ENCODE measurements around the gene MYRFL.

The MYRFL gene

GRCh38 chr12:70006619-70006973, 181.6 kb downstream of the MYRFL start:
- TF ChIP-seq CSDC2 (CRISPR knock-in tag; IDR thresholded peaks at IDR 0.05) (no peak), ISL1 (CRISPR knock-in tag; IDR thresholded peaks at IDR 0.05) (no peak), ZNF565 (CRISPR knock-in tag; conservative IDR thresholded peaks at IDR 0.05; ENCODE audit: low read depth) (no peak), ZC3H10 (CRISPR knock-in tag; IDR thresholded peaks at IDR 0.05) (no peak)
- TF ChIP-seq, protein P1, sequence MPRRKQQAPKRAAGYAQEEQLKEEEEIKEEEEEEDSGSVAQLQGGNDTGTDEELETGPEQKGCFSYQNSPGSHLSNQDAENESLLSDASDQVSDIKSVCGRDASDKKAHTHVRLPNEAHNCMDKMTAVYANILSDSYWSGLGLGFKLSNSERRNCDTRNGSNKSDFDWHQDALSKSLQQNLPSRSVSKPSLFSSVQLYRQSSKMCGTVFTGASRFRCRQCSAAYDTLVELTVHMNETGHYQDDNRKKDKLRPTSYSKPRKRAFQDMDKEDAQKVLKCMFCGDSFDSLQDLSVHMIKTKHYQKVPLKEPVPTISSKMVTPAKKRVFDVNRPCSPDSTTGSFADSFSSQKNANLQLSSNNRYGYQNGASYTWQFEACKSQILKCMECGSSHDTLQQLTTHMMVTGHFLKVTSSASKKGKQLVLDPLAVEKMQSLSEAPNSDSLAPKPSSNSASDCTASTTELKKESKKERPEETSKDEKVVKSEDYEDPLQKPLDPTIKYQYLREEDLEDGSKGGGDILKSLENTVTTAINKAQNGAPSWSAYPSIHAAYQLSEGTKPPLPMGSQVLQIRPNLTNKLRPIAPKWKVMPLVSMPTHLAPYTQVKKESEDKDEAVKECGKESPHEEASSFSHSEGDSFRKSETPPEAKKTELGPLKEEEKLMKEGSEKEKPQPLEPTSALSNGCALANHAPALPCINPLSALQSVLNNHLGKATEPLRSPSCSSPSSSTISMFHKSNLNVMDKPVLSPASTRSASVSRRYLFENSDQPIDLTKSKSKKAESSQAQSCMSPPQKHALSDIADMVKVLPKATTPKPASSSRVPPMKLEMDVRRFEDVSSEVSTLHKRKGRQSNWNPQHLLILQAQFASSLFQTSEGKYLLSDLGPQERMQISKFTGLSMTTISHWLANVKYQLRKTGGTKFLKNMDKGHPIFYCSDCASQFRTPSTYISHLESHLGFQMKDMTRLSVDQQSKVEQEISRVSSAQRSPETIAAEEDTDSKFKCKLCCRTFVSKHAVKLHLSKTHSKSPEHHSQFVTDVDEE (CRISPR knock-in tag; IDR thresholded peaks at IDR 0.05), result no peak
- no peak for ATAC-seq

- ATAC-seq, result no peak
- TF ChIP-seq, protein P2, sequence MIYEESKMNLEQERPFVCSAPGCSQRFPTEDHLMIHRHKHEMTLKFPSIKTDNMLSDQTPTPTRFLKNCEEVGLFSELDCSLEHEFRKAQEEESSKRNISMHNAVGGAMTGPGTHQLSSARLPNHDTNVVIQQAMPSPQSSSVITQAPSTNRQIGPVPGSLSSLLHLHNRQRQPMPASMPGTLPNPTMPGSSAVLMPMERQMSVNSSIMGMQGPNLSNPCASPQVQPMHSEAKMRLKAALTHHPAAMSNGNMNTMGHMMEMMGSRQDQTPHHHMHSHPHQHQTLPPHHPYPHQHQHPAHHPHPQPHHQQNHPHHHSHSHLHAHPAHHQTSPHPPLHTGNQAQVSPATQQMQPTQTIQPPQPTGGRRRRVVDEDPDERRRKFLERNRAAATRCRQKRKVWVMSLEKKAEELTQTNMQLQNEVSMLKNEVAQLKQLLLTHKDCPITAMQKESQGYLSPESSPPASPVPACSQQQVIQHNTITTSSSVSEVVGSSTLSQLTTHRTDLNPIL (CRISPR knock-in tag; IDR thresholded peaks at IDR 0.05; ENCODE audit: low read depth), result no peak
- TF ChIP-seq CSDC2 (CRISPR knock-in tag; IDR thresholded peaks at IDR 0.05) (no peak), ZFP30 (CRISPR knock-in tag; IDR thresholded peaks at IDR 0.05) (no peak), ZC3H10 (CRISPR knock-in tag; IDR thresholded peaks at IDR 0.05) (no peak), ZNF8 (CRISPR knock-in tag; IDR thresholded peaks at IDR 0.05) (no peak), ARNTL (CRISPR knock-in tag; IDR thresholded peaks at IDR 0.05; ENCODE audit: borderline replicate concordance, low read depth) (no peak), ISL1 (CRISPR knock-in tag; IDR thresholded peaks at IDR 0.05) (no peak), SNAI2 (CRISPR knock-in tag; IDR thresholded peaks at IDR 0.05) (no peak), PPARA (CRISPR knock-in tag; IDR thresholded peaks at IDR 0.05; ENCODE audit: borderline replicate concordance) (no peak), BACH2 (CRISPR knock-in tag; IDR thresholded peaks at IDR 0.05; ENCODE audit: borderline replicate concordance) (no peak), POU6F1 (CRISPR knock-in tag; IDR thresholded peaks at IDR 0.05; ENCODE audit: borderline replicate concordance, low read depth) (no peak), ZNF565 (CRISPR knock-in tag; conservative IDR thresholded peaks at IDR 0.05; ENCODE audit: low read depth) (no peak), GLIS3 (CRISPR knock-in tag; IDR thresholded peaks at IDR 0.05) (no peak), ZFP3 (CRISPR knock-in tag; IDR thresholded peaks at IDR 0.05) (no peak), ESRRG (CRISPR knock-in tag; IDR thresholded peaks at IDR 0.05) (no peak), OSR1 (CRISPR knock-in tag; IDR thresholded peaks at IDR 0.05) (no peak), TCF4 (CRISPR knock-in tag; IDR thresholded peaks at IDR 0.05; ENCODE audit: borderline replicate concordance) (no peak)
- TF ChIP-seq, protein P1 (CRISPR knock-in tag; IDR thresholded peaks at IDR 0.05), result no peak
These were observed 182.7 kb downstream of the MYRFL start for GRCh38 chr12:70007687-70008086.
